HG02571 (cell line): Measurements from ENCODE around the gene ARAP2.

Source experiments
- ATAC-seq: cut with Tn5 transposase; IDR thresholded peaks from one replicate; pipeline ENCODE4 v1.9.1; 2021; ENCODE audit warnings: mild to moderate bottlenecking, moderate library complexity; ENCODE audit not compliant: unreplicated experiment

The ARAP2 gene

GRCh38 chr4:36267486-36268268 lies 23.4 kb upstream of the ARAP2 start:
- no peak for ATAC-seq

GRCh38 chr4:36264207-36264826 lies 20.0 kb upstream of the ARAP2 start:
- no peak for ATAC-seq

- ATAC-seq, result no peak
Observed at GRCh38 chr4:36260731-36261130, 16.4 kb upstream of the ARAP2 start.

- peak; percentile 65 for ATAC-seq
Observed at GRCh38 chr4:36256398-36256891, 12.1 kb upstream of the ARAP2 start.

GRCh38 chr4:36255577-36255976 lies 11.3 kb upstream of the ARAP2 start:
- peak; percentile 62 for ATAC-seq

- ATAC-seq, result no peak
Observed at GRCh38 chr4:36254371-36254770, 10.1 kb upstream of the ARAP2 start.

GRCh38 chr4:36251983-36252382 lies 7.7 kb upstream of the ARAP2 start:
- ATAC-seq, result no peak

- no peak for ATAC-seq
Observed at GRCh38 chr4:36249610-36250009, 5.3 kb upstream of the ARAP2 start.

- peak; percentile 26 for ATAC-seq
Observed at GRCh38 chr4:36243355-36244256, 708 bp downstream of the ARAP2 start.

- ATAC-seq, result no peak
Observed at GRCh38 chr4:36242629-36243354, 1.5 kb downstream of the ARAP2 start.

- ATAC-seq, result peak; percentile 50
Observed at GRCh38 chr4:36241771-36242170, 2.5 kb downstream of the ARAP2 start.

- no peak for ATAC-seq
Observed at GRCh38 chr4:36237366-36238313, 6.7 kb downstream of the ARAP2 start.

- ATAC-seq, result no peak
Observed at GRCh38 chr4:36236159-36236558, 8.2 kb downstream of the ARAP2 start.

GRCh38 chr4:36235306-36235705 lies 9.0 kb downstream of the ARAP2 start:
- ATAC-seq, result no peak

GRCh38 chr4:36233567-36234266 lies 10.6 kb downstream of the ARAP2 start:
- no peak for ATAC-seq

GRCh38 chr4:36230534-36230933 lies 13.8 kb downstream of the ARAP2 start:
- no peak for ATAC-seq

GRCh38 chr4:36227913-36228312 lies 16.4 kb downstream of the ARAP2 start:
- ATAC-seq, result no peak

GRCh38 chr4:36226430-36227227 lies 17.7 kb downstream of the ARAP2 start:
- no peak for ATAC-seq
